HG03469 (cell line): ENCODE data around the gene RNF10.
A peak's percentile ranks its signal among the peaks of the same experiment; 100 is the strongest.
"Not testable (repeated sequence)": the region's sequence is repeated elsewhere in the genome, so short reads cannot be mapped to it uniquely, and the experiment has no call there.

Source experiments
- ATAC-seq: cut with Tn5 transposase; IDR thresholded peaks from one replicate; pipeline ENCODE4 v1.9.1; 2021; ENCODE audit warnings: mild to moderate bottlenecking, moderate library complexity, moderate number of reproducible peaks; ENCODE audit not compliant: unreplicated experiment

Gene RNF10

DNA sequence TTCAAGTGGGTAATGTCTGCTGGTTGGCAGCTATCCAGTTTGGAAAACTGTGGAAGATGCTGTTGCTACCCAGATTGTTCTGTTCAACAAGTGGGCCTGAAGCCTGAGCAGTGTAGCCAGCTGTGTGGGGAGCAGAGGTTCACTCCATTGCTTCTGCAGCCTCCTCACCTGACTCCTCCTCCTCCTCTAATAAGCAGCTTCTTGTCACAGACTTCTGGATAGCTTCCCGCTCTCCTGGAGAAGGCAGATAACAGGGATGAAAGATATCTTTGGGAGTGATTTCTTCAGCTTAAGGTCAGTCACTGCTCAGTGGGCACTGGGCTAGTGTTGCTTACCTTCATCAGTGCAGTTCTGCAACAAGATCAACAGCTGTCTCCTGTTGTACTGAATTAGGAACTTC, 45.0 kb downstream of the RNF10 start:
- ATAC-seq, result no peak

DNA sequence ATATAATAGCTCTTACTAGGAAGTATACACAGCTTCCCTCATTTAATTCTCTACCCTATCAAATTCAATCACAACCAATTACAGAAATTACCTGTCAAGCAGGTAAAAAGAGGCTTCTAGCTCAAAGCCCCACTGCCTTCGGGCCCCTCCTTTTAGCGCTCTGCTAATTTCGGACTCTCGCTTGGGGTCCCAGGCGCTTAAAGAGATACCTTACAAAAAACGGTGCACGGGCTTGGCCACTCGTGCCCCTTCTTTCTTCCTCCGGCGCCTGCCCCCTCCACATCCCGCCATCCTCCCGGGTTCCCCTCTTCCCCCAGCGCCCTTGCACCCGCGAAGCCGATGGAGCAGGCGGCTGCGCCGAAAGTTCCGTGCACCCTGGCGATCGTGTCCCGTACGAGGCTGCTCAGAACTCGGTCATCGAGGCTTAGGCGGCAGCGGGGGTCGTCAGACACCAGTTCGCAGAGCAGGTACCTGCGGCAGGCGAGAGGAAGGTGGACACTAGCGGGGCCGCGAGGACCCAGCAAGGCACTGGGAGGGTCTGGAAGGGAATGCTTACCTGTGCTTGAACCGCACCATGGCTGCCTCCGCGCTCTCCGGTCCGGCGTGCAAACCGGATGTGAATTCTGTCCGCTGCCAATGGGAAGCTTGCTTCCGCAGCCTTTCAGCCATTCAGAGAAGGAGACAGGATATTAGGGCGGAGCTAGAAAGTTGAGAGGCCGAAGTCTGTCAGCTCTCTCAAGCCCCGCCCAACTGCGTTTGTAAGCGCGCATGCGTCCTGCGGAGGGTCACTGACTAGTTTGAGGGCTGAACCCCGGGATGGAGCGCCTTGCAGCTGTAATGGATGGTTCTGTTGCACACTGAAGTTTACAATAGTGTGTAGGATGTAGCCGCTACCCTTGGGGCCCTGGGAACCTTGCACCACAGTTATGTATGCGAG, 46.9 kb downstream of the RNF10 start, which contains the start of gene POP5:
Gene POP5 (minus strand): TSS at position 616 of the 937 bp plus-strand sequence. CDS start 40 bp downstream, at position 576.
- ATAC-seq, result peak; percentile 68

DNA sequence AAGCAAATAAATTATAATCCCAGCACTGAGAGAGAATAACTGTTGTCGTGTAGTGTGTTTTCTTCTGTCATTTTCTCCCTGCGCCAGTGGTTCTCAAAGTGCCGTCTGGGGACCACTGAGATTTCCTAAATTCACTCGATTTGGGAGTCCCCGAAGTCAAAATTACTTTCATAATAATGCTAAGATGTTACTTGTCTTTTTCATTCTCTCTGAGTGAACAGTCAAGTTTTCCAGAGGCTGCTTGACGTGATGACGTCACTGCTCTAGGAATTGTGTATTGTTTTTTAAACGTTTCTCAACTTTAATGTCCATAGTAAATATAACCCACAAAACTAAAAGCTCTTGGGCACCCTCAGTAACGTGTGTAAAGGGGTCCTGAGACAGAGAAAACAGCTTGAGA, 47.8 kb downstream of the RNF10 start:
- no peak for ATAC-seq

DNA sequence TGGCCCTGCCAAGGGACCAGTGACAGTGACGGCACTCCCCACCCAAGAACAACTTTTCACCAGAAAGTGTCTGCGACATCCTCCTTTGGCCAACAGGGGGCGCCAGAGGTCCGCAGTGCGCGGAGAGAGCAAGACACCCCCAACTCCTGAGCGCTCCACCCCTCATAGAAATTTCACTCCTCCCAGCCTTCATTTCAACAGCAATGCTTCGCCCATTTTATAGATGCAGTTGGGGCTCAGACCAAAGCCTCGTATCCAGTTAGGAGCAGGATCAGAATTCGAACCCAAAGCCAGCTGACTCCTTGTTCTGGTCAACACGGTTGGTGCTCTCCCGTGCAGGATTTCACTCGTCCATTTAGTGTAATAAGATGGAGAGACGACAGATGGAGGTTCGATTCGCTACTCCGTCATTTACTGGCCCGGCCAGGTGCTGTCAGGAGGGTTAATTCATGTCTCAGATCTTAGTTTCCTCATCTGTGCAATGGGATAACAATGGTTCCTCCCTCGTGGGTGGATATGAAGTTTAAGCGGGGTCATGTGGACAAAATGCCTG, 49.4 kb downstream of the RNF10 start:
- ATAC-seq, result no peak

DNA sequence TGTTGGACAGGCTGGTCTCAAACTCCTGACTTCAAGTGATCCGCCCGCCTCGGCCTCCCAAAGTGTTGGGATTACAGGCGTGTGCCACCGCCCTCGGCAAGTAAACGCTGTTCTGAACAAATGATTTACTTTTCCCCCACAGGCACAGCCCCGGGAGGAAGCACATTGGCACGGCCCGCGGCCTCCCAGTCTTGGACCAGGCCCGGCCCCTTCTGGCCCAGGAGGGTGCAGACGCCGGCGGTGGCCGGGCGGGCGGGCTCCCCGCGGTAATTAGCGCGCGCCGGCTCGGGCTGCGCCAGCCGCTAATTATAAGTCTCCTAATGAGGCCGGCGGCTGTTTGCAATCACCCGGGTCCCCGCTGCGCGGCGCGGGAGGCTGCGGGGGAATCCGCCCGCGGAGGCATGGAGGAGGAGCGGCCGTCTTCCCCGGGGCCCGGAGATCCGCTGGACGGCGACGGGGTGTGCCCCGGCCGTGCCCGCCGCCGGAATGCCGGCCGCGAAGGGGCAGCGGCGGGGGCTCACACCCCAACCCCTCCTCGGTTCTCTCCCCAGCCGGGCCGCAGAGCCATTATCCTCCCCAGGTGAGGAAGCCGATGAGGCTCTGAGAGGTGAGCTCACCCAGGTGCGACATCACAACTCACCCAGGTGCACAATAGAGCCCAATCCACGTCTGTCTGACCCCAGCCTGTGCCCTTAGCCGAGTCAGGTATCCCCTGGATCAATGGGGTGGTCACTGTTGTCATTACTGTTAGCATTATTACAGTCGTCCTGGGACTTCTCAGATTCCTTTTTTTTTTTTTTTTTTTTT, 50.4 kb downstream of the RNF10 start:
- ATAC-seq, result no peak

DNA sequence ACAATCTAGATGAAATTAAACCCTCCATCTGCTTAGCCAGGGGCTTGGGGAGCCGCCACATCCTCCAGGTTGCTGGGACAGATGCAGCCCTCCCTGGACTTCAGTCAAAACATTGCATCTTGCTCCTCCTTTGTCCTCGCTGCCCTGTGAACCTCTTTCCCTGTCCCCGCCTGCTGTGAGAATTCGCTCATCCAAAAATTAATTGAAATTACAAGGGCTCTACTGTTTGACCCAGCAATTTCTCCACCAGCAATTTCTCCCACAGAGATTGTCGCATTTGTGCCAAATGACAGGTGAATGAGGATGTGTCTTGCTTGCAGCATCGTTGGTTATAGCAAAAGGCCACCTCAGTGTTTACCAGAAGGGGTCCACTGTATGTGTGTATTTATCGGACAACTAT, 52.0 kb downstream of the RNF10 start:
- no peak for ATAC-seq

DNA sequence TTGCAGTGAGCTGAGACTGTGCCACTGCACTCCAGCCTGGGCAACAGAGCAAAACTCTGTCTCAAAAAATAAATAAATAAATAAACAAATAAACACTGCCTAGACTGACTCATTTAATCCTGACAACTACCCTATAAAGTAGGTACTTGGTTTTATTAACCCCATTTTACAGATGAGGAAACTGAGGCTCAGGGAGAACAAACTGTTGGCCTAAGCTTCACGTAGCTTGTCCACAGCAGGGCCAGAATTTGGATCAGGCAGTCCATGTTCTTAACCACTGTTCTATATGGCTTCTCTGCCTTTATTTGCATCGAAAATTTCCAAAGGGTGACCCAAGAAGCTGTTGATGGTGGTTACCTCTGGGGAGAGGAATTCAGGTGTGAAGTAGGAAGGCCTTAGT, 52.7 kb downstream of the RNF10 start:
- ATAC-seq, result no peak

DNA sequence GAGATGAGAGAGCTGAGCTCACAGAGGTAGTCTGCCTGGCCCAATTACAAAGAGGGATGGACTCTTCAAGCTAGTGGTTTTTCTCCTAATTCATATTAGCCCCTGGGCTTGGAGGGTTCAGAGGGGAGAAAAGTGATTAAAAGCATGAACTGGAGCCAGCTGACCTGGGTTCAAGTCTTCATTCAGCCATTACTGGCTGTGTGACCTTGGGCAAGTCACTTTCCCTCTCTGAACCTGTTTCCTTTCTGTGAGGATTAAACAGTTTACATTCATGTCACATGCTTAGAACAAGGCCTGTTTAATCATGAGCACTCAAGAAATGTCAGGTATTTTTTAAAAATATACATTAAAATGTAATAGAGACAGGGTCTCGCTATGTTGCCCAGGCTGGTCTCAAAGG, 54.2 kb downstream of the RNF10 start:
- ATAC-seq, result no peak

DNA sequence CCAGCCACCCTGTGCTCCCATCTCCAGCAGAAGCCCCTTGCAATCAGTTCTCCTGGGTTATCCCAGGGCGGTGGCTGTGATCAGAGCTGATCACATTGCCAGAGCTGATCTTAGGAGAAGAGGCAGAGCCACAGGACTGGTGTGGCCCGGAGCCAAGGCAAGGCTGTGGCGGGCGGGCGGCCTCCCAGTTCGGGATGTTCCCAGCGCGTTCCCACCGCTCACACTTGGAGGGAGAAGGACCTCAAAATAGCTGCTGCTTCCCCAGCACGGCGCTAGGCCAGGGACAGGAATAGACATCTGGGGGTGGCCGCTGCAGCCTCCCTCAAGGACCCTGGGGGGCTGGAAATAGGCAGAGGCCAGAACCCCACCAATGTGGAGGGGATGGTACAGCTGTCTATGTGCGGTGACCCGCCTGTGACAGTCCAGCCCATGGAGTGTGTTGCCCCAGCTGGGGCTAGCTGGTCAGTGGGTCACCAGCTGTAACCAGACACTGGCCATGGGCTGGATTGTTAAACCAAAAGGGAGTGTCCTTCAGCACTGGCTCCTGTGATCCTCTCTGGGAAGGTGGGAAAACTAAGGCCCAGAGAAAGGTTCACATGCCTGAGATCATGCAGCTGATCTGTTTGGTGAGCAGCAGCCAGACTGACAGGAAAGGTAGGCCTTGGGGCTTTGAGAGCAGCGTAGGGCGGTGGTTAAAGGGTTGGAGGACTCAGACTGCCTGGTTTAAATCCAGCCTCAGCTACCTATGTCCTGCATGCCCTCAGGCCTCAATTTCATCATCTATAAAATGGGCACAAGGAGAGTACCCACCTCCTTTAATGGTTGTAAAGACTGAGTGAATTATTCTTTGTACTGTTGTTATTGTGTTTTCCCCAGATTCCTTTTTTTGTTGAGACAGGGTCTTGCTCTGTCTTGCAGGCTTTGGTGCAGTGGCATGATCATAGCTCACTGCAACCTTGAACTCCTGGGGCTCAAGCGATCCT, 55.1 kb downstream of the RNF10 start:
- ATAC-seq, result no peak

DNA sequence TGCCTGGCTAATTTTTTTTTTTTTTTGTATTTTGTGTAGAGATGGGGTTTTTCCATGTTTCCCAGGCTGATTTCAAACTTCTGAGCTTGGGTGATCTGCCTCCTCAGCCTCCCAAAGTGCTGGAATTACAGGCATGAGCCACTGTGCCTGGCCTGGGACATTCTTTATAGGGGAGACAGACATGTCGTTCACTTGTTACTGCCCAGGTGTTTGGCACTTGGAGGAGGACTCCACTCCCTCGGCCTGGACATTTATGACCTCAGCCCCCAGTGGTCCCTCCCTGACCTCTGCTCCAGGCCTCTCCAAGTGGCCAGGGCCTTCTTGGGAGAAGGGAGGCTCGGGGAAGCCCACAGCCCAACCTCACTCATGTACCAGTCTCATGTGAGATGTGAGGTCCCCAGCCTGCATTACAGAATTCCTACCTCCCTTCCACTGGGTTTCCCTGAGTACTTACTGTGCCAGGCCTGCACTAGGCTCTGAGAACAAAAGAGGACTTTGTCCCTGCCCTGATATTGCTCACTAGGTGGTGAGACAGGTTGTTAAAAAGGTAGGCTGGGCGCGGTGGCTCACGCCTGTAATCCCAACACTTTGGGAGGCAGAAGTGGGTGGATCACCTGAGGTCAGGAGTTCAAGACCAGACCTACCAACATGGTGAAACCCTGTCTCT, 56.7 kb downstream of the RNF10 start:
- ATAC-seq, result no peak

DNA sequence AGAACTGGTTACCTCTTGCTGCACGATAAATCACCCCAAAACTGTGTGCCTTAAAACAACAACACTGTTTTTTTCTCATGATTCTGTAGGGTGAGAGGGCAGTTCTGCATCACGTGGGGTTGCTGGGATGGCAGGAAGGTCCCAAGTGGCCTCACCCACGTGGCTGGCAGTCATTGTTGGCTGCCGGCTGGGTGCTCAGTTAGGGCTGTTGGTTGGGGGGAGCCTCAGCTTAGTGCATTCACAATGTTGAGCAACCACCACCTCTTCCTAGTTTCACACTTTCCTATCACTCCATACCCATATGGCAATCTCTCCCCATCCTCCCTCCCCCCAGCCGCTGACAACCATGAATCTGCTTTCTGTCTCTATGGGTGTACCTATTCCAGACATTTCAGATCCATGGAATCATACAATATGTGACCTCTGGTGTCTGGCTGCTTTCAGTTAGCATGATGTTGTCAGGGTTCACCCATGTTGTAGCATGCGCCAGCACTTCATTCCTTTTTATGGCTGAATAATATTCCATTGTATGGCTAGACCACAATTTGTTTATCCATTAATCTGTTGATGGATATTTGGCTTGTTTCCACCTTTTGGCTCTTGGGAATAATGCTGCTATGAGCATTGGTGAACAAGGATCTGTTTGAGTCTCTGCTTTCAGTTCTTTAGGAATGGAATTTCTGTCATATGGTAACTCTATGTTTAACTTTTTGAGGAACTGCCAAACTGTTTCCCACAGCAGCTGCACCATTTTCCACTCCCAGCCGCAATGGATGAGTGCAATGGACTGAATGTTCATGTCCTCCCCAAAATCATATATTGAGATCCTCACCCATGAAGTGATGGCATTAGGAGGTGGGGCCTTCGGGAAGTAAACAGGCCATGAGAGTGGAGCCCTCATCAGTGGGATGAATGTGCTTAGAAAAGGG, 58.2 kb downstream of the RNF10 start:
- no peak for ATAC-seq

DNA sequence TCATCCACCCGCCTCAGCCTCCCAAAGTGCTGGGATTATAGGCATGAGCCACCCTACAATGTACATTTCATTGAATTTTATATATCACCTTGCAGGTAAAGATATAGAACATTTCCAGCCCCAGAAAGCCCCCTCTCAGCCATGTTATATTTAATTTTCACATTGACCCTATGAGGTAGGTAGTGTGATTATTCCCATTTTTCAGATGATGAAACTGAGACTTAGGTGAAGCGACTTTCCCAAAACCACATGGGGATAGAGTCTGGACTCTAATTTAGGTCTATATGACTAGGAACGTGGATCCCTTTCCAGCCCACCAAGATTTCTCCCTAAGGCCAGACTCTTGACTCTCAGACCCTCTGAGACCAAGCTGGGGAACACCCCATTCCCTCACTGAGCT, 62.7 kb downstream of the RNF10 start:
- ATAC-seq, result no peak

DNA sequence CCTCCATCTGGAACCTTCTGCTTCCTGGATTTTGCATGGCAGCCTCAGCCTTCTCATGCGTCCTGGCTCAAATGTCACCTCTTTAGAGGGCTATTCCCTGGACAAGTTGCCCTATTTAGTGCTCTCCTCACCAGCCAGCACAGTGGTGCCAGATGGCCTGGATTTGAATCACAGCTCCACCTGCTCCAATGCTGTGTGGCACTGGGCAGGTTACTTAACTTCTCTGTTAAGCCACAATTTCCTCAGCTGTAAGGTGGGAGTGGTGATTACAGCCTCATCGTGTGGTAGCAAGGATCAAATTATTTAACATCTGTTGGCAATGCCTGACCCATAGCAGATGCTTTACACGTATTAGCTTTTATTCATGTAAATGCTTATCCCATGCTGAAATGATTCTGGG, 63.7 kb downstream of the RNF10 start:
- no peak for ATAC-seq

DNA sequence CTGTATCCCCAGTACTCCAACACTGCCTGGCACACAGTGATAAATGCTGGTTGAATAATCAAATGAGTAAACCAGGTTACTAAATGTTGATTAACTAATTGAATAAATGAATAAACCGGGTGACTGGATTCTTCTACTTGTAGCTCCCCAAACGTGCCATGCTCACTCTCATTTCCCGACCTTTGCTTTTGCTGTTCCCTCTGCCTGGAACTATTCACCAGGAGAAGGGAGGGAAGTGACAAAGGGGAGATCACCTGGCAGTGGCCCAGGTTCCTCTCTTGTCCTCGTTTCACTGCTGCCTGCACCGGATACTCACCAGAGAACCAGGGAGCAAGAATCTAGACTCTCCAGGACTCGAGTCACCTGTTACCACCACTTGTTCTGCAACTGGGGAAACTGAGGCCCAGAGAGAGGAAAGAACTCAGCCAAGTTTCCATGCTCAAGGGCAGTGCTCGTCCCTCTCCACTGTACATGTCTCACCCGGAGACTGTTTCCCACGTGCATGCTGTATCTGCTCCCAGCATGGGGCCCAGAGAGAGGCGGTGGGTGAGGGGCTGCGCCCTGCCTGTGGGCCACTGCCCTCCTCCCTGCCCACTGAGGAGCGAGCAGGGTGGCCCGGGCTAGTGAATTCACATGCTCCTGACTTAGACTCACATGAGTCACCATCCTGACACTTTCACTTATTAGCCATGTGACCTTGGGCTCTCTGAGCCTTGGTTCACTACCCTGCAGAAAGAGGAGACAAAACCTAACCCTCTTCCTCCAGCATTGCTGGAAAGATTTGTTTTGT, 64.7 kb downstream of the RNF10 start:
- ATAC-seq, result no peak

DNA sequence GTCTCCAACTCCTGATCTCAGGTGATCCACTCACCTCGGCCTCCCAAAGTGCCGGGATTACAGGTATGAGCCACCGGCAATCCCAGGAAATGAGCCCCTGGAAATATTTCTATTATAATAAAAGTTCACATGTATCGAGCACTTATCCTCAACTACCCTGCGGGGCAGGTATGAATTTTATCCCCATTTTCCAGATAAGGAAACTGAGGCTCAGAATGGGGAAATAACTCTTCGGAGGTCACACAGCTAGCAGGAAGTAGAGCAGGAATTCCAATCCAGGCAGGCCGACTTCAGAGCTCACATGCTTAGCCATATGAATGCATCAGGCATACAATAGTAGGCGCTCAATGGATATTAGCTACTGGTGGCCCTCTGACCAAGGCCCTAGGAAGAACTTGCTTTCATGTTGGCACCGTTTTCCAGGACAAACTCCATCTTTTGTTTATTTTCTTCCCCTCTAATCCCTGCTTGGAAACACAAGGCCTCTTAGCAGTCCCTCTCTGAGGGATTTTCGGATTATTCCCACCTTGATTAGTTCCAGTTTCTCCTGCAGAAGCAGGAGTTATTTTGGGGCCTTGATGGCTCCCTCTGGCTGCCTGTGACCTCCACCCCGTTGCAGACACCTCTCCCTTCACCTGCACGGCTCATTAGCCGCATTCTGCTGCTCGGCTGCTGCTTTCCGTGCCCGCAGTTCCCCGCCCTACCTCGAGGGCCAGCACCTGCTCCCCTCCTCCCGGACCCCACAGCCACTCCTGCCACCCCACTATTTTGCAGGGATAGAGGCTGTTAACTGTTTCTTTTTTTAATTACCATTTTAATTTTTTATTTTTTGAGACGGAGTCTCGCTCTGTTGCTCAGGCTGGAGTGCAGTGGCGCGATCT, 65.8 kb downstream of the RNF10 start:
- ATAC-seq, result no peak

DNA sequence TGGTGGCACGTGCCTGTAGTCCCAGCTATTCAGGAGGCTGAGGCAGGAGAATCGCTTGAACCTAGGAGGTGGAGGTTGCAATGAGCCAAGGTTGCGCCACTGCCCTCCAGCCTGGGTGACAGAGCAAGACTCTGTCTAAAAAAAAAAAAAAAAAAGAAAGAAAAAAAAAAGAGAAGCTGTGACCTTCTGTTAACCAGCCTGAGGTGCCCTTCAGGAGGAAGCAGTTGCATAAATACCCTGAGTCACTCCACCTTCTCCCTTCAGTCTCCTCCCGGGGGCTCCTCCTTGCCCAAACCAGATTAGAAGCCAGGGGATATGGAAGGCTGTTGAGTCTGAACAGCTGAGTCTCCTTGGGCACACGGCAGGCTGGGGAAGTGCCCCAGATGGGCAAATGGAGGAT, 68.3 kb downstream of the RNF10 start:
- not testable (repeated sequence) for ATAC-seq

DNA sequence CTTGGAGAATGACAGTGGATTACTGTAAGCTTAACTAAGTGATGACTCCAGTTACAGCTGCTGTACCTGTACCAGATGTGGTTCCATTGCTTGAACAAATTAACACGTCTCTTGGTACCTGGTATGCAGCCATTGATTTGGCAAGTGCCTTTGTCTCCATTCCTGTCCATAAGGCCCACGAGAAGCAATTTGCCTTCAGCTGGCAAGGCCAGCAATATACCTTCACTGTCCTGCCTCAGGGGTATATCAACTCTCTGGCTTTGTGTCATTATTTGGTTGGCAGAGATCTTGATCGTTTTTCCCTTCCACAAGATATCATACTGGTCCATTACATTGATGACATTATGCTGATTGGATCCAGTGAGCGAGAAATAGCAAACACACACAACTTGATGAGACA, 76.4 kb downstream of the RNF10 start:
- no peak for ATAC-seq
